HG03575 (cell line): ENCODE measurements around the gene FAHD1.
"Not testable (repeated sequence)": the region's sequence is repeated elsewhere in the genome, so short reads cannot be mapped to it uniquely, and the experiment has no call there.

Experiments used
- ATAC-seq: cut with Tn5 transposase; IDR thresholded peaks from one replicate; pipeline ENCODE4 v1.9.1; 2021; ENCODE audit not compliant: unreplicated experiment, insufficient number of reproducible peaks, low FRiP score; ENCODE audit errors: extremely low read depth

Gene FAHD1

GRCh38 chr16:1788095-1788707 lies 38.8 kb upstream of the FAHD1 start:
- no peak for ATAC-seq

GRCh38 chr16:1788708-1789100 lies 38.3 kb upstream of the FAHD1 start:
- no peak for ATAC-seq

GRCh38 chr16:1789643-1790045 lies 37.4 kb upstream of the FAHD1 start:
- no peak for ATAC-seq

DNA sequence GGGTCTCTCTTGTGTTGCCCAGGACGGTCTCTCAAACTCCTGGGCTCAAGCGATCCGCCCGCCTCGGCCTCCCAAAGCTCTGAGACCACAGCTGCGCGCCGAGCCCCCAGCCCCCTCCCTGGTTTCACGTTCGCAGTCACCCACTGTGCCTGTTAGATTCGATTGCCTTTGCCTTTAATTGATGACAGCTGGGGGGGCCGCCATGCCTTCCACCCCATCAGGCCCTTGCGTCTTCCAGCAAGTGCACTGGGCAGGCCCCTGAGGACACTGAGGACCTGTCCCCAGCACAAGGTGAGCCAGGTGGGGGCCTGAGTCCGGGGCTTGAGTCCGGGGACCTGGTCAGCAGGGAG lies 36.8 kb upstream of the FAHD1 start:
- ATAC-seq, result no peak

- ATAC-seq, result no peak
Observed at GRCh38 chr16:1790611-1791255, 36.3 kb upstream of the FAHD1 start.

DNA sequence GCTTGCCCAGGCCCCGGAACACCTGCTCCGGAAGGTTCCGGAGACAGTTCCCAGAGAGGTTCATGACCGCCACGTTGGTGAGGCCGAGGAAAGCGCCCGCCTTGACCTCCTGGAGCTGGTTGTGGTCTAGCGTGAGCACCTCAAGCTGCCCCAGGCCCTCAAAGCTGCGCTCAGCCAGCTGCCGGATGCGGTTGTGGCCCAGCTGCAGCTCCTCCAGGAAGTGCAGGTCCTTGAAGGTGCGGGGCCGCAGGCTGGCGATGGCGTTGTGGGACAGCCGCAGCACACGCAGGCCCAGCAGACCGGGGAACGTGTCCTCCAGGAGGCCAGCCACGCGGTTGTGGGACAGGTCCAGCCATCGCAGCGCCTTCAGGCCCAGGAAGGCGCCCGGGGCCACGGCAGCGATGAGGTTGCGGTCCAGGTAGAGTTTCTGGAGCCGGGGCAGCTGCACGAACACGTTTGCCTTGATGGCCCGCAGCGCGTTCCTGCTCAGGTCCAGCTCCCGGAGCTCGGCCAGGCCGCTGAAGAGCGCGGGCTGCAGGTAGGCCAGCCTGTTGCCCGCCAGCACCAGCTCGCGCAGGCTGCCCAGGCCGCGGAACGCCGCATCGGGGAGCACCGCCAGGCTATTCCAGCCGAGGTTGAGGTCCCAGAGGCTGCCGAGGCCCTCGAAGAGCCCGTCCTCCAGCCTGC lies 35.6 kb upstream of the FAHD1 start:
- no peak for ATAC-seq

- ATAC-seq, result no peak
Observed at GRCh38 chr16:1791943-1792812, 34.8 kb upstream of the FAHD1 start.

- ATAC-seq, result no peak
Observed at GRCh38 chr16:1792836-1793577, 34.0 kb upstream of the FAHD1 start.

GRCh38 chr16:1793578-1794220 lies 33.3 kb upstream of the FAHD1 start, which contains the start of gene IGFALS:
IGFALS (minus strand) TSS chr16:1793705; CDS start chr16:1793652, 53 bp downstream.
- ATAC-seq, result no peak

GRCh38 chr16:1794221-1794871 lies 32.7 kb upstream of the FAHD1 start:
- ATAC-seq, result no peak

GRCh38 chr16:1794908-1795666 lies 31.9 kb upstream of the FAHD1 start:
- ATAC-seq, result no peak

GRCh38 chr16:1799263-1799662 lies 27.7 kb upstream of the FAHD1 start:
- ATAC-seq, result not testable (repeated sequence)

DNA sequence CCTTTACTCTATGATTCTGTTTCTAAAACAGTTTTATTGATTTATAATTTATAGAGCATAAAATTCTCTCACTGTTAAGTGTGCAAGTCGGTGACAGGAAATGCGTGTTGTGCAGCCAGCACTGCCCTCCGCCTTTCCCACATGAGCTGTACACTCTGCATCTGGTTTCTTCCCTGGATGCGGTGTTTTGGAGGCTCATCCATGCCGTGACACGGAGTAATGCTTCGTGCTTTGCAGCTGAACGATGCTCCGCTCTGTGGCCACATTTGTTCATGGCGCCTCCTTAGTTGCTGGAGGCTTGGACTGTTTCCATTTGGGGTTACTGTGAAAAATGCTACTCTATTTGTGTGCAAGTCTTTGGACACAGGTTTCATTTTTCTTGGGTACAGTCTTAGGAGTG lies 26.3 kb upstream of the FAHD1 start:
- no peak for ATAC-seq

DNA sequence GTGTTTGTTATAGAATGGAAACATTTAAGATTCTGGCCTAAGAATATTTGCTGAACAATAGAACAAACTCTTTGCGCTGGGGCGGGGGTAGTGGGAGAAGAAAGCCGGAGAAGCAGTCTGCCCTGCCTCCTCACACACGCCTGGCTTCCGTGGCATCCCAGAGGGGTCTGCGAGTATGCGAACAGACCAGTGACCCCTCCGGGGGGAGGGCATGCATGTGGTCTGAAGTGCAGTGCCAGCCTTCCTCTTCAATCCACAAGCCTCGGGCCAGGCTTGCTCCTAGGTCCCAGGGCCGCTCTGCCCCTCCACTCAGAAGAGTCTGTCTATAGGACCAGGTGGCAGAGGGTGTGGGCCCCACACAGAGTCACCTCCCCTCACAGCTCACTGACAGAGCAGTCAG lies 19.4 kb upstream of the FAHD1 start:
- ATAC-seq, result no peak

DNA sequence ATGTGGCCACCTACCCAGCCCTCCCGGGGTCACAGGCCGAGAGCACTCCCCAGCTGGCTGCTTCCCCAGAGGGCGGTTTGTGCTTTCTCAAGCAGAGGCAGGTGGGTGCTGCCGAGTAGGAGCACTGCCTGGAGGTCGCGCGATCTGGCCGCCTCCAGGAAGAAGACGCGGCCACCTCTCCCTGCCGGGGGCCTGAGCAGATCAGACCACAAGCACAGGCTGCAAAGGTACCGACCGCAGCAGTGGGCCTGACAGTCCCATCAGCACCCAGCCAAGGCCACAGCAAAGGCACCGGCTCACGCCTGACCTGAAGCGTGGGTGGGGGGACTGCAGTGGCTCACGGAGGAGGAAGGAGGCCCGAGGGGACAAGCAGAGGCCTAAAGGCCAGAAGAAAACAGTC lies 18.3 kb upstream of the FAHD1 start:
- ATAC-seq, result no peak

GRCh38 chr16:1809281-1809801 lies 17.7 kb upstream of the FAHD1 start:
- ATAC-seq, result no peak

- no peak for ATAC-seq
Observed at GRCh38 chr16:1810106-1810505, 16.9 kb upstream of the FAHD1 start.
